Mesenchymal stem cell (in vitro differentiated cells and primary cell): ENCODE data around the gene HS1BP3.

Source experiments
- DNase-seq: peaks from one replicate; pipeline ENCODE4 v3.0.0-alpha.2; 2013
- H2AFZ ChIP-seq: one replicate; pipeline ENCODE4 v1.6.1; 2013; ENCODE audit warnings: low read depth, mild to moderate bottlenecking, control low read depth, inconsistent platforms, low read length, moderate library complexity
- H2AK5ac ChIP-seq: 2 replicates; pipeline ENCODE4 v1.6.1; 2013; ENCODE audit warnings: low read length, moderate library complexity, mild to moderate bottlenecking, inconsistent platforms; ENCODE audit not compliant: severe bottlenecking
- H2BK120ac ChIP-seq: one replicate; pipeline ENCODE4 v1.6.1; 2013; ENCODE audit warnings: low read depth, mild to moderate bottlenecking, inconsistent platforms, low read length, moderate library complexity
- H2BK12ac ChIP-seq, 2 experiments: one replicate each; pipeline ENCODE4 v1.6.1; 2013; ENCODE audit warnings: inconsistent platforms in 2 of 2, low read length in 2 of 2, mild to moderate bottlenecking in 2 of 2, moderate library complexity in 2 of 2, control low read depth in 1 of 2
- H2BK15ac ChIP-seq: one replicate; pipeline ENCODE4 v1.6.1; 2013; ENCODE audit warnings: mild to moderate bottlenecking, low read depth, inconsistent platforms; ENCODE audit not compliant: poor library complexity, severe bottlenecking
- H2BK5ac ChIP-seq: 2 replicates; pipeline ENCODE4 v1.6.1; 2013; ENCODE audit warnings: low read depth, mild to moderate bottlenecking, low read length, control low read depth, inconsistent platforms; ENCODE audit not compliant: poor library complexity, severe bottlenecking
- H3K14ac ChIP-seq, 2 experiments: one replicate each; pipeline ENCODE4 v1.6.1; 2013; ENCODE audit warnings: inconsistent platforms in 2 of 2, low read length in 2 of 2, control low read depth in 1 of 2, mild to moderate bottlenecking in 1 of 2, moderate library complexity in 1 of 2
- H3K18ac ChIP-seq, 2 experiments: one replicate each; pipeline ENCODE4 v1.6.1; 2013; ENCODE audit warnings: inconsistent platforms in 2 of 2, low read length in 2 of 2, control low read depth in 1 of 2, low read depth in 1 of 2, mild to moderate bottlenecking in 1 of 2
- H3K23ac ChIP-seq, 2 experiments: one replicate each; pipeline ENCODE4 v1.6.1; 2013; ENCODE audit warnings: inconsistent platforms in 2 of 2, low read length in 2 of 2, mild to moderate bottlenecking in 2 of 2, moderate library complexity in 2 of 2, control low read depth in 1 of 2
- H3K27ac ChIP-seq: 2 replicates; pipeline ENCODE4 v1.5.1; 2013; ENCODE audit warnings: mild to moderate bottlenecking, moderate library complexity, low read length, control low read depth, inconsistent platforms; ENCODE audit not compliant: poor library complexity, severe bottlenecking
- H3K27me3 ChIP-seq, 2 experiments: 2 replicates each; pipeline versions ENCODE4 v1.6.1 to v1.7.0; 2013; ENCODE audit warnings: low read length in 2 of 2, mild to moderate bottlenecking in 2 of 2, moderate library complexity in 2 of 2, control low read depth in 1 of 2, inconsistent platforms in 1 of 2; ENCODE audit not compliant: control insufficient read depth in 1 of 2, insufficient read depth in 1 of 2
- H3K36me3 ChIP-seq, 2 experiments: 2 replicates each; pipeline versions ENCODE4 v1.6.1 to v1.7.0; 2013; ENCODE audit warnings: low read length in 2 of 2, control low read depth in 1 of 2, inconsistent platforms in 1 of 2, low read depth in 1 of 2, mild to moderate bottlenecking in 1 of 2; ENCODE audit not compliant: insufficient read depth in 2 of 2, control insufficient read depth in 1 of 2
- H3K4ac ChIP-seq, 2 experiments: one replicate each; pipeline ENCODE4 v1.6.1; 2013; ENCODE audit warnings: inconsistent platforms in 2 of 2, low read length in 2 of 2, mild to moderate bottlenecking in 2 of 2, moderate library complexity in 2 of 2, control low read depth in 1 of 2, low read depth in 1 of 2
- H3K4me1 ChIP-seq: 2 replicates; pipeline ENCODE4 v1.6.1; 2013; ENCODE audit warnings: low read depth, low read length, control low read depth; ENCODE audit not compliant: control insufficient read depth, insufficient read depth
- H3K4me2 ChIP-seq: 2 replicates; pipeline ENCODE4 v1.6.1; 2013; ENCODE audit warnings: low read length, mild to moderate bottlenecking, inconsistent platforms; ENCODE audit not compliant: poor library complexity, severe bottlenecking
- H3K4me3 ChIP-seq, 2 experiments: 2 replicates each; pipeline versions ENCODE4 v1.5.1 to v1.7.0; 2013; ENCODE audit warnings: low read length in 2 of 2, mild to moderate bottlenecking in 2 of 2, control low read depth in 1 of 2, low read depth in 1 of 2; ENCODE audit not compliant: insufficient read depth in 1 of 2
- H3K79me1 ChIP-seq: replicated peaks from 2 replicates; pipeline ENCODE4 v1.6.1; 2013; ENCODE audit warnings: mild to moderate bottlenecking, control low read depth, low read length, inconsistent platforms; ENCODE audit not compliant: poor library complexity, severe bottlenecking
- H3K9ac ChIP-seq: 2 replicates; pipeline ENCODE4 v1.7.0; 2013; ENCODE audit warnings: mild to moderate bottlenecking, low read length, moderate library complexity
- H3K9me3 ChIP-seq: 2 replicates; pipeline ENCODE4 v1.7.0; 2013; ENCODE audit warnings: mild to moderate bottlenecking, low read length; ENCODE audit not compliant: control insufficient read depth
- H4K8ac ChIP-seq: one replicate; pipeline ENCODE4 v1.6.1; 2013; ENCODE audit warnings: inconsistent platforms, mild to moderate bottlenecking, low read length, moderate library complexity
- H4K91ac ChIP-seq: one replicate; pipeline ENCODE4 v1.6.1; 2013; ENCODE audit warnings: mild to moderate bottlenecking, low read length, inconsistent platforms
- WGBS: methylation state at CpG from one replicate; pipeline ENCODE4 v1.1.7; 2013; ENCODE audit warnings: mixed read lengths; 5-methylcytosine and 5-hydroxymethylcytosine counted together

The HS1BP3 gene

DNA sequence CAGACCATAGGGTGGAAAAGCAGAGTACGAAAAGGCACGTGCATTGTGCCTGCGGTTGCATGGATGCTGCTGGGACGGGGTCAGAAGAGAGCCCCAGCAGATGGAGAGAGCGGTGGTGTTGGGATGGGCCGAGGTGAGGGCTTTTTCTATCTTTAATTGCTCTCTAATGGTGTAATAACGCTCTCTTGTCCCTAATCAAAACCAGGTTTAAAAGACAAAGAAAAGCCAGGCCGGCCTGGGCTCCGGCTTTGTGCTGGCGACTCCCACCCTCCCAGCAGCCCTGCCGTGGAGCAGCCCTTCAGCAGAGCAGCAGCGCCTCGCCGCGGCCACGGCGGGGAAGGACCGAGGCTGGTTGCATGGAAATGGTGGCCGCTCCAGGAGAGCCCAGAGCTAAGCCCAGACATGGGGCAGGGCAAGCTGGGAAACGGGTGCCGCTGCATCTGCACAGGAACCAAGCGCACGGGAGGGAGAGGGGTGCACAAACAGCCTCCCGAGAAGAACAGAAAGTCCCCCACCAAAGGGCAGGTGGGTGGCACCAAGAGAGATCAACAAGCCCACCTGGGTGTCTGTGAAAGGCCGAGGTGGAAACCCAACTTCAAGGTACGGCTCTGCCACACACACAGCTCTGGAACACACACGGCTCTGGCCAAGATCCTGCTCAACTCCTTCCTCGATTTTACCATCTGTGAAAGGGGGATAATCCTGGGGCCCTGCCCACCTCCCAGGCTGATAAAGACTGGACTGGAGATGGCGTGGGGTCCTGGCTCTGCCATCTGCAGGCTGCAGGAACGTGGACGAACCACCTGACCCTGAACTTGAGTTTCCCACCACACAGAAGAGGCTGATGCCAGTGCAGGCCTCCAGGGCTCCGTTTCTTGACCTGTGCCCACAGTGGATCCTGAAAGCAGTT lies 15.0 kb downstream of the HS1BP3 start:
- Histone ChIP-seq H4K8ac (no peak overlapping the region), H3K4me1 (peaks cover 34% of the 10 kb centered on the region), H3K4ac (peak overlapping the region in 1 of 2 experiments; percentile 81), H2BK120ac (no peak overlapping the region), H3K9ac (peak overlapping the region; percentile 52), H2BK5ac (no peak overlapping the region), H3K18ac (peak overlapping the region in 1 of 2 experiments; percentile 23), H3K4me3 (no peak overlapping the region), H2AFZ (no peak overlapping the region), H2AK5ac (peak overlapping the region; percentile 18), H3K27ac (peak overlapping the region; percentile 34), H3K36me3 (peaks cover 49 to 67% of the 10 kb centered on the region in 2 experiments), H3K4me2 (no peak overlapping the region), H3K79me1 (peaks cover 15% of the 10 kb centered on the region), H4K91ac (peak overlapping the region; percentile 40), H2BK15ac (peak overlapping the region; percentile 39), H3K23ac (no peak overlapping the region), H2BK12ac (no peak overlapping the region), H3K9me3 (no peaks in the 10 kb centered on the region), H3K27me3 (no peaks in the 10 kb centered on the region), H3K14ac (no peak overlapping the region)
- 30% methylated on average over 32 of the region's 32 CpGs for WGBS
- peak; percentile 77 for DNase-seq

DNA sequence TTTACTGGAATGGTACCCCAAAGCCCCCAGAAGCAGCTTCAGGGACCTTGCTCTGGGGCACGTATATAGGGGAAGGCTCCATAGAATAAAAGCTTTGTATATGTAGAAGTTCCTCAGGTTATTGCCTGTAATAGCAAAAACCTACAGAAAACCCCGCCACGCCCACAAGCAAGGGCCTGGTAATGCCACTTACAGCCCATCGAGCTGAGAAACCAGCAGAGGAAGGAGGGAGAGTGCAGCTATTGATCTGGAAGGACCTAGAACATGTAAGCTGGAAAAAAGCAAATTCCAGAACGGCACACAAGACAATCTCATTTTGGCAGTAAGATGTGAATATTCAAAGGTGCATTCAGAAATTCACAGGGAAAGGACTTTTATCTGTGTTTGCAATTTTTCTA lies 15.8 kb downstream of the HS1BP3 start:
- Histone ChIP-seq H3K36me3 (peaks cover 41 to 65% of the 10 kb centered on the region in 2 experiments), H3K9ac (peak overlapping the region; percentile 52), H2BK15ac (no peak overlapping the region), H3K79me1 (peaks cover 14% of the 10 kb centered on the region), H3K9me3 (no peaks in the 10 kb centered on the region), H3K27me3 (no peaks in the 10 kb centered on the region), H2AK5ac (peak overlapping the region; percentile 92), H3K27ac (peak overlapping the region; percentile 34), H3K18ac (no peak overlapping the region), H3K4me1 (peaks cover 28% of the 10 kb centered on the region), H3K14ac (no peak overlapping the region), H4K8ac (no peak overlapping the region), H3K4me3 (no peak overlapping the region), H2BK5ac (peak overlapping the region; percentile 75), H3K4ac (no peak overlapping the region), H3K23ac (no peak overlapping the region), H2BK120ac (no peak overlapping the region), H2BK12ac (no peak overlapping the region), H4K91ac (no peak overlapping the region), H2AFZ (no peak overlapping the region), H3K4me2 (no peak overlapping the region)
- WGBS, result 88% methylated on average over 5 of the region's 5 CpGs
- no peak for DNase-seq

DNA sequence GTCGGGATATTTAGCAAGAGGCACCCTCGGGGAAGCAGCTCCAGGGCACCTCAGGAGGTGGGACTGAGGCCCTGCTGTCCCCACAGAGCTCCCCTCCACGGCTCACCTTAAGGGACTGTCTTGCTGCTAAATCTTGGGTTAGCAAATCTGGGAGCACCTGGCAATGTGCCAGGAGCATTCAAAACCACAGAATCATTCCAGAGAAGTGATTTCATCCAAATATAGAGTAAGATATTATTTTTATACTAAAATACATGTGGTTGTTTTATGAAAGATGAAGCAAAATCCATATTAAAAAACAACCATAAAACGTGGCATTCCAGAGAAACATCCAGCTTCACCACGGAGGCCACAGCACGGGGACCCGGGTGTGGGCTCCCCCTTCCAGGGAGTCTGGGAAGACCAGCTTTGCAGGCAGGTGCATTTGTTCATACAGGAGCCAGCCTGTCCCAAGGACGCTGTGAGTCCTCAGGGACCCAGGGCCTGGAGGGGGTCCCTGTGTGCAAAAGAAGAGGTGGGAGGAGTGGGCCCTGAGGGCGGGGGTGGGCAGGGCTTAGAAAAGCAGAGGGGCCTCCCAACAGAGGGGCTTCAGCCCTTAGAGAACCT lies 16.3 kb downstream of the HS1BP3 start:
- DNase-seq, result peak; percentile 43
- H3K9ac ChIP-seq, result peak overlapping the region; percentile 14
- H2BK5ac ChIP-seq, result peak overlapping the region; percentile 80
- 90% methylated on average over 9 of the region's 9 CpGs for WGBS
- H3K4me1 ChIP-seq, result peaks cover 31% of the 10 kb centered on the region
- peaks cover 14% of the 10 kb centered on the region for H3K79me1 ChIP-seq
- no peak overlapping the region for H2BK15ac ChIP-seq
- H3K4me2 ChIP-seq, result no peak overlapping the region
- H2BK120ac ChIP-seq, result no peak overlapping the region
- H3K18ac ChIP-seq, result peak overlapping the region in 1 of 2 experiments; percentile 5
- no peak overlapping the region for H3K23ac ChIP-seq
- H3K4me3 ChIP-seq, result no peak overlapping the region
- no peaks in the 10 kb centered on the region for H3K9me3 ChIP-seq
- H2AK5ac ChIP-seq, result peak overlapping the region; percentile 92
- H3K4ac ChIP-seq, result peak overlapping the region in 1 of 2 experiments; percentile 24
- H3K27ac ChIP-seq, result peak overlapping the region; percentile 34
- no peak overlapping the region for H4K8ac ChIP-seq
- H3K27me3 ChIP-seq, result no peaks in the 10 kb centered on the region
- H3K36me3 ChIP-seq, result peaks cover 39 to 64% of the 10 kb centered on the region in 2 experiments
- H2BK12ac ChIP-seq, result no peak overlapping the region
- no peak overlapping the region for H2AFZ ChIP-seq
- H3K14ac ChIP-seq, result no peak overlapping the region
- no peak overlapping the region for H4K91ac ChIP-seq
